GM10847 (cell line): ENCODE measurements around the gene TRIM7.

ENCODE experiments used
- POLR2A ChIP-seq: IDR thresholded peaks from 2 replicates; pipeline ENCODE4 v1.6.1; 2011; ENCODE audit not compliant: insufficient read length; ENCODE audit errors: extremely low read depth

Gene TRIM7

GRCh38 chr5:181173027-181173419, 32.0 kb downstream of the TRIM7 start:
- no peak for TF ChIP-seq POLR2A

GRCh38 chr5:181171782-181172181, 33.2 kb downstream of the TRIM7 start:
- TF ChIP-seq POLR2A: no peak

- no peak for TF ChIP-seq POLR2A
These were observed 34.0 kb downstream of the TRIM7 start for GRCh38 chr5:181170996-181171395.

GRCh38 chr5:181170237-181170825, 34.7 kb downstream of the TRIM7 start:
- no peak for TF ChIP-seq POLR2A

- no peak for TF ChIP-seq POLR2A
These were observed 36.3 kb downstream of the TRIM7 start for GRCh38 chr5:181168595-181169118.

GRCh38 chr5:181167814-181168488, 37.0 kb downstream of the TRIM7 start:
- no peak for TF ChIP-seq POLR2A

- no peak for TF ChIP-seq POLR2A
These were observed 37.9 kb downstream of the TRIM7 start for GRCh38 chr5:181166812-181167733.

- TF ChIP-seq POLR2A: no peak
These were observed 40.7 kb downstream of the TRIM7 start for GRCh38 chr5:181164076-181164952.

GRCh38 chr5:181163487-181164075, 41.4 kb downstream of the TRIM7 start:
- no peak for TF ChIP-seq POLR2A

- TF ChIP-seq POLR2A: no peak
These were observed 43.3 kb downstream of the TRIM7 start for GRCh38 chr5:181161534-181162175.

- no peak for TF ChIP-seq POLR2A
These were observed 44.7 kb downstream of the TRIM7 start for GRCh38 chr5:181160152-181160754.

GRCh38 chr5:181159286-181160151, 45.5 kb downstream of the TRIM7 start:
- TF ChIP-seq POLR2A: no peak

GRCh38 chr5:181158869-181159268, 46.1 kb downstream of the TRIM7 start:
- TF ChIP-seq POLR2A: no peak
